GM12892 (cell line): Measurements from ENCODE around the gene EVA1B.

ENCODE experiments used
- POLR2A ChIP-seq: IDR thresholded peaks from 2 replicates; pipeline ENCODE4 v1.6.1; 2011; ENCODE audit warnings: low read depth, low read length, control low read depth
- POLR2AphosphoS5 ChIP-seq: IDR thresholded peaks from 2 replicates; pipeline ENCODE4 v1.6.1; 2011; ENCODE audit warnings: low read depth, low read length, control low read depth
- TAF1 ChIP-seq: IDR thresholded peaks from 2 replicates; pipeline ENCODE4 v1.6.1; 2011; ENCODE audit warnings: low read depth, mild to moderate bottlenecking, control low read depth, low read length, borderline replicate concordance

DNA sequence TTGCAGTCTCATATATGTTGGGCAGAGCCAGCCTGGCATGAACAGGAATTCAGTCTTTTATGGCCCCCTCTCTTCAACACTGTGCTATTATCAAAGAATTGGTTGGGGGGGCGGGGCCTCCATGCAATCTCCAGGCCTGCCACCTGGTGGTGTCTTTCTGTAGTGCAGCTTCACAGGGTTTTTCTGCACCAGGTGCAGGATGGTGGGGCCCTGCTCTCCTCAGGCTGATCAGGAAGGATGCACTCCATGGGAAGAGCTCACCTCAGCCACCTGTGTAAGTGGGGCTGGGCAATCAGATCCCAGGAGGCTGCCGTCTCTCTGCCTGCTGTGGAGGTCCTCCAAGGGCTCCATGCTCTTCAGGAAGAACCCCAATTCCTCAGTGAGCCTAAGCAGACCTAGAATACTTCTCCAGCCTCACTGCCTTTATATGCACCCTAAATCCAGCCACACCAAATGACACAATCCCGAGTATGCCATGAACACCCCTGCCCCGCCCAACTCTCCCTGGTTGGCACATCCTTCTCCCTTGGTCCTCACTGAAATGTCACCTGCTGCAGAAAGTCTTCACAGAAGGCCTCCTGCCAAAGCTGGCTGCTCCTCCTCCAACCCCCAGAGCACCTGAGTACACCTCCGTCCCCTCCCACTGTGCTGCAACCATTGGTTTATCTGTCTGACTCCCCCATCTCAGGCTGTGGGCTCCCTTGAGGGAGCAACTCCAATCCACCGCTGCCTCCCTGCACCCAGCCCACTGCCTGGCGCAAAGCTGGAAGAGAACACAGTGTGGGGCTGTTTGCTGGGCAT, 45.8 kb upstream of the EVA1B start:
- TF ChIP-seq POLR2A = no peak
- TF ChIP-seq POLR2AphosphoS5 = no peak
- no peak for TF ChIP-seq TAF1
